DND-41 (cell line): Measurements from ENCODE around the gene ZMYM1.
"Not testable (repeated sequence)": the region's sequence is repeated elsewhere in the genome, so short reads cannot be mapped to it uniquely, and the experiment has no call there.

Experiments
- ATAC-seq: fragments of 200-7000 bp; cut with Tn5 transposase; 3 replicates; pipeline ENCODE4 v1.9.1; 2021; ENCODE audit warnings: low read depth; ENCODE audit not compliant: insufficient read depth
- DNase-seq: peaks from one replicate; pipeline ENCODE4 v3.0.0-alpha.2; 2020
- H2AFZ ChIP-seq: 2 replicates; pipeline ENCODE4 v1.6.0; 2012; ENCODE audit warnings: low read depth, low read length
- H3K27ac ChIP-seq: 2 replicates; pipeline ENCODE4 v1.5.1; 2012; ENCODE audit warnings: low read length, inconsistent platforms
- H3K27me3 ChIP-seq: fragments of 200-600 bp; sonication (generic); 2 replicates; pipeline ENCODE4 v1.6.0; 2012; ENCODE audit warnings: low read length, mild to moderate bottlenecking, inconsistent platforms; ENCODE audit not compliant: insufficient read depth, poor library complexity
- H3K36me3 ChIP-seq: 2 replicates; pipeline ENCODE4 v1.5.1; 2012; ENCODE audit warnings: low read length, inconsistent platforms; ENCODE audit not compliant: insufficient read depth
- H3K4me1 ChIP-seq: 2 replicates; pipeline ENCODE4 v1.5.1; 2012; ENCODE audit warnings: mild to moderate bottlenecking, low read length; ENCODE audit not compliant: insufficient read depth
- H3K4me2 ChIP-seq: 2 replicates; pipeline ENCODE4 v1.6.0; 2012; ENCODE audit warnings: mild to moderate bottlenecking, moderate library complexity, low read length, inconsistent platforms; ENCODE audit not compliant: insufficient read depth
- H3K4me3 ChIP-seq, 2 experiments: fragments of 200-600 bp in 1 of 2; shearing (Covaris generic) in 1 of 2; 2 replicates each; pipeline ENCODE4 v1.5.1; 2012 to 2016; ENCODE audit warnings: inconsistent platforms in 2 of 2, low read length in 2 of 2, mild to moderate bottlenecking in 2 of 2, low read depth in 1 of 2, moderate library complexity in 1 of 2
- H3K79me2 ChIP-seq: 2 replicates; pipeline ENCODE4 v1.6.0; 2012; ENCODE audit warnings: low read length, inconsistent platforms; ENCODE audit not compliant: insufficient read depth
- H3K9ac ChIP-seq: 2 replicates; pipeline ENCODE4 v1.6.0; 2012; ENCODE audit warnings: low read depth, mild to moderate bottlenecking, inconsistent platforms, low read length, moderate library complexity
- H3K9me3 ChIP-seq: 2 replicates; pipeline ENCODE4 v1.5.1; 2012; ENCODE audit warnings: low read length, moderate library complexity, mild to moderate bottlenecking, inconsistent platforms; ENCODE audit not compliant: insufficient read depth, severe bottlenecking
- H4K20me1 ChIP-seq: 2 replicates; pipeline ENCODE4 v1.6.0; 2012; ENCODE audit warnings: low read length; ENCODE audit not compliant: insufficient read depth
- EZH2 ChIP-seq: IDR thresholded peaks from 3 replicates; pipeline ENCODE4 v1.6.1; 2012; ENCODE audit warnings: borderline replicate concordance, low read depth, mild to moderate bottlenecking, moderate library complexity, low read length, inconsistent platforms; ENCODE audit not compliant: severe bottlenecking
- TF ChIP-seq, protein P1 (sequence below): IDR thresholded peaks from 2 replicates; pipeline ENCODE4 v1.5.1; 2012; ENCODE audit warnings: borderline replicate concordance, low read length, moderate library complexity, mild to moderate bottlenecking; ENCODE audit not compliant: poor library complexity, severe bottlenecking; ENCODE audit errors: extremely low read depth

Gene ZMYM1

DNA sequence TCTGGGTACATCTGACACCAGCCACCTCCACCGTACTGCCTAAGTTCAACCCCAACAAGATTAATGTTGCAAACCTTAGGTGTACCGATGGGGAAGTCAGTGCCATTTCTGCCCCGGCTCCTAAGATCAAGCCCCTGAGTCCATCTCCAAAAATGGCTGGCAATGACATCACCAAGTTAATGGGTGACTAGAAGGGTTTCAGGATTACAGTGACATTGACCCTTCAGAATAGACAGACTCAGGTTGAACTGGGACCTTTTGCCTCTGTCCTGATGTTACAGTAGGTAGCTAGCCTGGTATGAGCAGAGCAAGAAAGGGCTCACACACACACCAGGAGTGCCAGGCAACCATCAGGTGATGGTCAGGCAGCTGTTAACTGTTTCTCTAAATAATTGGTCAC lies 25.8 kb upstream of the ZMYM1 start:
- no peak for DNase-seq
- no peak overlapping the region for H3K4me3 ChIP-seq

DNA sequence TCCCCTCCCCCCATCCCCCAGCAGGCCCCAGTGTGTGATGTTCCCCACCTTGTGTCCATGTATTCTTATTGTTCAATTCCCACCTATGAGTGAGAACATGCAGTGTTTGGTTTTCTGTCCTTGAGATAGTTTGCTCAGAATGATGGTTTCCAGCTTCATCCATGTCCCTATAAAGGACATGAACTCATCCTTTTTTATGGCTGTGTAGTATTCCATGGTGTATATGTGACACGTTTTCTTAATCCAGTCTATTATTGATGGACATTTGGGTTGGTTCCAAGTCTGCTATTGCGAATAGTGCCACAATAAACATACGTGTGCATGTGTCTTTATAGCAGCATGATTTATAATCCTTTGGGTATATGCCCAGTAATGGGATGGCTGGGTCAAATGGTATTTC lies 24.9 kb upstream of the ZMYM1 start:
- not testable (repeated sequence) for H3K4me2 ChIP-seq, H3K9ac ChIP-seq, H3K4me1 ChIP-seq, ATAC-seq, H3K79me2 ChIP-seq, DNase-seq, H2AFZ ChIP-seq, H3K4me3 ChIP-seq, H4K20me1 ChIP-seq, H3K9me3 ChIP-seq, H3K27me3 ChIP-seq, H3K36me3 ChIP-seq, H3K27ac ChIP-seq

More for the DNA sequence above, 25.8 kb upstream of the ZMYM1 start:
- ATAC-seq, result no peak
- H3K27me3 ChIP-seq, result no peaks in the 10 kb centered on the region
- no peaks in the 10 kb centered on the region for H3K36me3 ChIP-seq
- H3K9me3 ChIP-seq, result no peaks in the 10 kb centered on the region
- H3K27ac ChIP-seq, result no peak overlapping the region
- no peak overlapping the region for H3K4me2 ChIP-seq
- no peaks in the 10 kb centered on the region for H4K20me1 ChIP-seq
- H3K4me1 ChIP-seq, result no peaks in the 10 kb centered on the region
- no peak overlapping the region for H2AFZ ChIP-seq
- no peak for TF ChIP-seq EZH2
- TF ChIP-seq, protein P1, sequence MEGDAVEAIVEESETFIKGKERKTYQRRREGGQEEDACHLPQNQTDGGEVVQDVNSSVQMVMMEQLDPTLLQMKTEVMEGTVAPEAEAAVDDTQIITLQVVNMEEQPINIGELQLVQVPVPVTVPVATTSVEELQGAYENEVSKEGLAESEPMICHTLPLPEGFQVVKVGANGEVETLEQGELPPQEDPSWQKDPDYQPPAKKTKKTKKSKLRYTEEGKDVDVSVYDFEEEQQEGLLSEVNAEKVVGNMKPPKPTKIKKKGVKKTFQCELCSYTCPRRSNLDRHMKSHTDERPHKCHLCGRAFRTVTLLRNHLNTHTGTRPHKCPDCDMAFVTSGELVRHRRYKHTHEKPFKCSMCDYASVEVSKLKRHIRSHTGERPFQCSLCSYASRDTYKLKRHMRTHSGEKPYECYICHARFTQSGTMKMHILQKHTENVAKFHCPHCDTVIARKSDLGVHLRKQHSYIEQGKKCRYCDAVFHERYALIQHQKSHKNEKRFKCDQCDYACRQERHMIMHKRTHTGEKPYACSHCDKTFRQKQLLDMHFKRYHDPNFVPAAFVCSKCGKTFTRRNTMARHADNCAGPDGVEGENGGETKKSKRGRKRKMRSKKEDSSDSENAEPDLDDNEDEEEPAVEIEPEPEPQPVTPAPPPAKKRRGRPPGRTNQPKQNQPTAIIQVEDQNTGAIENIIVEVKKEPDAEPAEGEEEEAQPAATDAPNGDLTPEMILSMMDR, result no peak
- no peaks in the 10 kb centered on the region for H3K79me2 ChIP-seq
- no peak overlapping the region for H3K9ac ChIP-seq

DNA sequence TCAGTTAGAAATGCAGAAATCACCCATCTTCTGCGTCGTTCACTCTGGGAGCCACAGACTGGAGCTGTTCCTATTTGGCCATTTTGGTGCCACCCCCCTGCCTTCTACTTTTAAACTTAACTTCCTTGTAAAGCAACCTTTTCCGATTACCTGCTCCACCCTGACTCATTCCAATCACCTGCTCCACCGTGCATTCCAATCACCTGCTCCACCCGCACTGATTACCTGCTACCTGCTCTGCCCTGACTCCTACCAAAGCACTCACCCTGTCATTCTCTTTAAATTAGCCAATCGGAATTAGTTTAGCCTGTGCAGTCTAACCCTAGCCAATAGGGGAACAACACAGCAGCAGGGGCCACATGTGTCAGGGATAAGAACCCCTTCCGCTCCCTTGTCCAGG lies 20.9 kb upstream of the ZMYM1 start:
- H4K20me1 ChIP-seq, H3K4me2 ChIP-seq, H3K79me2 ChIP-seq, H2AFZ ChIP-seq, H3K9me3 ChIP-seq, H3K27me3 ChIP-seq, DNase-seq, H3K9ac ChIP-seq, H3K27ac ChIP-seq, H3K4me3 ChIP-seq, ATAC-seq, H3K4me1 ChIP-seq, H3K36me3 ChIP-seq: not testable (repeated sequence)

DNA sequence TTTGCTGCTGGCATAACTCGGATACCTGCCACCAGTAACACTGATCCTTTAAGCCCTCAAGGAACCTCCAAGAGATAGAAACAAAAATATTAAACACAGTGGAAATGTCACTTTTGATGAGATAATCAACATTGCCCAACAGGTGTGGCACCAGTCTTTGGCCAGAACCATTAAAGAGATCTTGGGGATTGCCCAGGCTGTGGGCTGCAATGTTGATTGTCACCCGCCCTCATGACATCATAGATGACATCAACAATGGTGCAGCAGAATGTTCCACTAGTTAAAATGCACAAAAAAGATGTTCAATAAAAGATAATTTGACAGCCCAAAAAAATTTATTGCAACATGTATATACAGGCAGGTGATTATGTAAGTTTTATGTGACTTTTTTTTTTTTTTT lies 20.2 kb upstream of the ZMYM1 start:
- Histone ChIP-seq H2AFZ (no peak overlapping the region), H3K4me1 (no peaks in the 10 kb centered on the region), H3K79me2 (no peaks in the 10 kb centered on the region), H3K36me3 (no peaks in the 10 kb centered on the region), H3K4me2 (no peak overlapping the region), H3K9ac (no peak overlapping the region), H3K27me3 (no peaks in the 10 kb centered on the region), H4K20me1 (no peaks in the 10 kb centered on the region), H3K4me3 (no peak overlapping the region), H3K9me3 (no peaks in the 10 kb centered on the region), H3K27ac (no peak overlapping the region)
- no peak for ATAC-seq
- TF ChIP-seq, protein P1, result no peak
- TF ChIP-seq EZH2, result no peak
- no peak for DNase-seq
